ENCODE measurements around the gene SNX8.

SNX8 gene

DNA sequence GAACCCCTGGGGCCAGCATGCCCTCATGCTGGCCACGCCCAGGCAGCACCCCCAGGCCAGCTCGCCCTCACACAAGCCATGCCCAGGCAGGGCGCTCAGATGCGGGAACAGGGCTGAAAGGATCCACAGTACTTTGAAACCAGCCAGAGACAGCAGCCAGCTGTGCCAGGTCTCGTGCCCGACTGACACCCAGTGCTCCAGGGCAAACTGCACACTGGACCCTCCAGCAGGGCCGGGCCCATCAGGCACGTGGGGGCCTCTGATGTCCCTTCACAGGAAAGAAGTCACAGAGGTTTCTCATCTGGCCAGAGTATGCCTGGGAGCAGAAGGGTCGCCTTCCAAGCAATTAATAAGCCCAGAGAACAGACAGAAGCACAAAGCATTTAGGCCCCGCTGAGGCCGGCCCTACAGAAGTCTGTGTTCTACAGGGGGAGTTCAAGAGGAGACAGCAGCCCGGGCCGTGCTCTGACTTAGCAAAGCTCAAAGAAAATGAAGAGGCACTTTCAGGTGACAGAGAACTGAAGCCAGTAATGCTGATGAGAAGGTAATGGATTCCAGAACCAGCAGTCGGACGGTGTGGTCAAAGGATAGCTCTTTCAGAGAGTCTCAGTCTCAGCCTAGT, 102.9 kb downstream of the SNX8 start:
- FAIRE-seq (no peak), DNase-seq (ENCODE audit: extremely low spot score, insufficient read length, low read depth) (no peak)

- FAIRE-seq, result no peak
Measured at GRCh38 chr7:2210551-2211258, 103.5 kb downstream of the SNX8 start.

DNA sequence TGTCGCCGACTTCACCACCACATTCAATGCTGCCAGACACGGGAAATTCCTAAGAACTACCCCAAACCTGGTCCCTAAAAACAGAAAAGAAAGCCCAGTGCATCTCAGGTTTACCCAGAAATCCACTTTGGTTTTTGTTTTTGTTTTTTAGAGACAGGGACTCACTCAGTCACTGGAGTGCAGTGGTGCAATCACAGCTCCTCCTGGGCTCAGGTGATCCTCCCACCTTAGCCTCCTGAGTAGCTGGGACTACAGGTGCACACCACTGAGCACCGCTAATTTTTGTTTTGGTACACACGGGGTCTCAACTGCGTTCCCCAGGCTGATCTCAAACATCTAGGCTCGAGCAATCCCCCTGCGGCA, 104.3 kb downstream of the SNX8 start:
- FAIRE-seq (peak; percentile 78), DNase-seq (ENCODE audit: extremely low spot score, insufficient read length, low read depth) (no peak)

More at GRCh38 chr7:2210551-2211258, 103.5 kb downstream of the SNX8 start:
- DNase-seq (ENCODE audit: extremely low spot score, insufficient read length, low read depth), result no peak

DNA sequence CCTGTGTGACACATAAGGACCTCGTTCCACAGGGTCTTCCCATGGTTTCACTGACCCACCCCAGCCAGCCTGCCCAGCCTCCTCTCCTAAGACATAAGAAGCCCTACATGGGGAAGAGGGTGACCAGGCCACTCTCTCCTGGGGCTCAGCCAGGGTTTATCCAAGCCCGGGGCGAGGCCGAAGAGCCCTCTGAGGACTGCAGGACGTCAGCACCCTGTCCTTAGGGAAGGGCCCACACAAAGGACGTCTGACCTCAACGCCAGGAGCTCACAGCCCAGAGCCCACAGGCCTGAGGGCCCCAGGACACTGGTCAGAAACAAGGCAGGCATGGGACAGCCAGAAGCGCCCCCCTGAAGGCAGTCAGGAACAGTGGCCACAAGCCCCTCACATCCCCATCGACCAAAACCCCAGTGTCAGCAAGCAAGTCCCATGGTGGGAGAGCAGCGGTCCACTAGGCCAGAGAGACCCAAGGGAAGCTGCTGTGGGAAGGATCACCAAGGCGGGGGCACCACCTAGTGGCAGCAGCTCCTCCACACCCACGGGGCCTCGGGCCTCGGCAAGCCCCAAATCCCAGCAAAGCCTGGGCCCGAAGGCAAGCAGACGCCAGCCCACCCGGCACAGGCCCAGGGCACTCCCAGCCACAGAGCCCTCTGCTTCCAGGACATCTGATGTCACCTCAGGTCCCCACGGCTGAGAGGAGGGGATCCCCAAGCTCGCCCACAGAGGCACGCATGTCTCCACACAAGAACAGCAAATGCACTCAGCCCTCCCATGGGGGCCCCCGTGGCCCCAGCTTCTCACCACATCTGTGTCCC, 104.9 kb downstream of the SNX8 start:
- DNase-seq (ENCODE audit: extremely low spot score, insufficient read length, low read depth) (peak; percentile 54), FAIRE-seq (no peak)

- DNase-seq (ENCODE audit: extremely low spot score, insufficient read length, low read depth) (no peak), FAIRE-seq (no peak)
Measured at GRCh38 chr7:2208712-2209111, 105.5 kb downstream of the SNX8 start.

GRCh38 chr7:2205036-2205780, 109.0 kb downstream of the SNX8 start:
- no peak for DNase-seq (ENCODE audit: extremely low spot score, insufficient read length, low read depth)
- FAIRE-seq, result no peak

DNA sequence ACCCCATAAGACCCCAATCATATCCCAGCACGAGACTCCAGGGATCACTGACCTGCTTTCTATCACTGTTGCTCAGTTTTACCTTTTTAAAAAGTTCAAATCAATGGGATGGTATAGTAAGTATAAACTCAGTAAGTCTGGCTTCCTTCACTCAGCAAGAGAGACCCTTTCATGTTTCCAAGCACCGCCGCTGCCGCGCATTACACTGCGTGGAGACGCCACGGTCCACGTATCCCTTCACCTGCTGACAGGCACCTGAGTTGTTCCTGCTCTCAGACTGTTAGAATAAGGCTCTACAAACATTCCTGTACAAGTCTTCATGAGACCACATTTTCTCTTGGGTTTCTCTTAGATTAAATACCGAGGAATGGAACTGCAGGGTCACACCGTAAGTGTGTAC, 109.8 kb downstream of the SNX8 start:
- no peak for DNase-seq (ENCODE audit: extremely low spot score, insufficient read length, low read depth)
- FAIRE-seq, result no peak

- DNase-seq (ENCODE audit: extremely low spot score, insufficient read length, low read depth), result no peak
- FAIRE-seq, result peak; percentile 66
Measured at GRCh38 chr7:2203766-2204300, 110.4 kb downstream of the SNX8 start.

GRCh38 chr7:2202901-2203765, 111.1 kb downstream of the SNX8 start:
- FAIRE-seq (no peak), DNase-seq (ENCODE audit: extremely low spot score, insufficient read length, low read depth) (no peak)

GRCh38 chr7:2202361-2202761, 111.9 kb downstream of the SNX8 start:
- DNase-seq (ENCODE audit: extremely low spot score, insufficient read length, low read depth) (no peak), FAIRE-seq (no peak)

All from GM18507 (cell line).